ENCODE measurements around the gene ZEB2. TPM values are rescaled to one million over a fixed set of nuclear protein-coding genes. Genes with fewer than 3 reads are reported as not detected.

Gene ZEB2
- total and polyA plus RNA-seq, 7 experiments from 2014 or later: 0.26 to 534 (median 4.6) TPM

DNA sequence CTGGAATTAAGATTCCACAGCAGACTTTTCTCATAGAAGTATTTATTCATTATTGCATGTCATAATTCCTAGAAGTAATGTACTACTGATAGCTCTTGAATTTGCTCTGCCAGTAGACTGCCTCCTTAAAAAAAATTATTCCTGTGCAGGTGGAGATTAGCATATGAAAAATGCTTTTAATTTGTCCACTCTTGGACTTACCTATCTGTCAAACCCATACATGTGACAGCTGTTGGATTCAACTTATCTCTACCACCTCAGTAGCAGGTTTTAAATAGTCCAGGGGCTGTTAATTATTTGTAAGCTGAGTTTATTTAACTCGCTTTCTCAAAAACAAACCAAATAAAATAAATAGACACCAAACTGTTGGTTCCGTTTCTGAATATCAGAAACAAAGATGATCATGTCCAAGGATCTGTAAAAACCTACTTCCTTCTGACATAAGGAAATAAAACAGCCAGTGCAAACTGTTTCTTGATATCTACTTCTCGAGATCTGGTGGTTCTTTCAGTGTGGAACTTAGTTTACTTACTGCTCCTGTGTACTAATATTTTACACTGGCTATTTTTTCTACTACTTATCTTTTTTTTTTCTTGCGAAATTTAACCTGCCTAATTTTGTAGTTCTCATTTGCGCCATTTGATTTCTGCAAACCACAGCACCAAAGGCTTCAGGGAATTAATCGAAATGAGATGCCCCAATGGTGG is 44.2 kb downstream of the ZEB2 start:
- H3K27ac ChIP-seq (ENCODE audit: low read depth, low read length): no peak overlapping the region

GRCh38 chr2:144475044-144475443 is 44.9 kb downstream of the ZEB2 start:
- intact Hi-C loops (cut with micrococcal nuclease): no loop called here
- Histone ChIP-seq H3K4me1 (ENCODE audit: control insufficient read depth in 2 of 2, insufficient read depth in 2 of 2, low read length in 2 of 2) (peaks cover 0 to 9% of the 10 kb centered on the region in 2 donors), H3K4me3 (ENCODE audit: low read length) (no peak overlapping the region), H3K36me3 (ENCODE audit: control insufficient read depth in 2 of 3, insufficient read depth in 3 of 3, low read length in 3 of 3) (no peaks in the 10 kb centered on the region), H3K27me3 (ENCODE audit: control insufficient read depth in 2 of 2, insufficient read depth in 2 of 2, low read length in 2 of 2) (no peaks in the 10 kb centered on the region), H3K27ac (ENCODE audit: low read depth, low read length) (no peak overlapping the region), H3K9me3 (ENCODE audit: control insufficient read depth in 2 of 3, low read length in 3 of 3) (no peaks in the 10 kb centered on the region)
- H3K27me3 Mint-ChIP-seq: no peaks in the 10 kb centered on the region
- ATAC-seq (peak; percentile 55), DNase-seq (no peak)
- no peak overlapping the region for H3K4me3 Mint-ChIP-seq
- peaks cover 0 to 8% (median 0%) of the 10 kb centered on the region in 7 donors for H3K4me1 Mint-ChIP-seq
- no peaks in the 10 kb centered on the region for H3K9me3 Mint-ChIP-seq
- ChIA-PET POLR2A (no interaction called here), CTCF (no interaction called here)
- no peak overlapping the region for H3K27ac Mint-ChIP-seq
- no peaks in the 10 kb centered on the region for H3K36me3 Mint-ChIP-seq

More for the DNA sequence above, 44.2 kb downstream of the ZEB2 start:
- POLR2A ChIA-PET: no interaction called here
- Mint-ChIP-seq H3K27me3 (no peaks in the 10 kb centered on the region), H3K36me3 (no peaks in the 10 kb centered on the region), H3K9me3 (no peaks in the 10 kb centered on the region), H3K4me3 (no peak overlapping the region), H3K4me1 (peaks cover 0 to 8% (median 0%) of the 10 kb centered on the region in 7 donors), H3K27ac (no peak overlapping the region)
- H3K4me1 ChIP-seq (ENCODE audit: control insufficient read depth in 2 of 2, insufficient read depth in 2 of 2, low read length in 2 of 2): peaks cover 0 to 9% of the 10 kb centered on the region in 2 donors
- no peaks in the 10 kb centered on the region for H3K36me3 ChIP-seq (ENCODE audit: control insufficient read depth in 2 of 3, insufficient read depth in 3 of 3, low read length in 3 of 3)
- DNase-seq: no peak
- CTCF ChIA-PET: no interaction called here
- H3K9me3 ChIP-seq (ENCODE audit: control insufficient read depth in 2 of 3, low read length in 3 of 3): no peaks in the 10 kb centered on the region
- intact Hi-C loops (cut with micrococcal nuclease): no loop called here
- ATAC-seq: no peak
- H3K27me3 ChIP-seq (ENCODE audit: control insufficient read depth in 2 of 2, insufficient read depth in 2 of 2, low read length in 2 of 2): no peaks in the 10 kb centered on the region
- H3K4me3 ChIP-seq (ENCODE audit: low read length): no peak overlapping the region

GRCh38 chr2:144474017-144474416 is 45.9 kb downstream of the ZEB2 start:
- Mint-ChIP-seq H3K27ac (no peak overlapping the region), H3K4me1 (peaks cover 0 to 8% (median 0%) of the 10 kb centered on the region in 7 donors), H3K4me3 (no peak overlapping the region), H3K36me3 (no peaks in the 10 kb centered on the region), H3K27me3 (no peaks in the 10 kb centered on the region), H3K9me3 (no peaks in the 10 kb centered on the region)
- Histone ChIP-seq H3K36me3 (ENCODE audit: control insufficient read depth in 2 of 3, insufficient read depth in 3 of 3, low read length in 3 of 3) (no peaks in the 10 kb centered on the region), H3K4me3 (ENCODE audit: low read length) (no peak overlapping the region), H3K27me3 (ENCODE audit: control insufficient read depth in 2 of 2, insufficient read depth in 2 of 2, low read length in 2 of 2) (no peaks in the 10 kb centered on the region), H3K9me3 (ENCODE audit: control insufficient read depth in 2 of 3, low read length in 3 of 3) (no peaks in the 10 kb centered on the region), H3K4me1 (ENCODE audit: control insufficient read depth in 2 of 2, insufficient read depth in 2 of 2, low read length in 2 of 2) (peaks cover 0 to 9% of the 10 kb centered on the region in 2 donors), H3K27ac (ENCODE audit: low read depth, low read length) (no peak overlapping the region)
- ChIA-PET CTCF (no interaction called here), POLR2A (no interaction called here)
- intact Hi-C loops (cut with micrococcal nuclease): no loop called here
- DNase-seq (no peak), ATAC-seq (no peak)

DNA sequence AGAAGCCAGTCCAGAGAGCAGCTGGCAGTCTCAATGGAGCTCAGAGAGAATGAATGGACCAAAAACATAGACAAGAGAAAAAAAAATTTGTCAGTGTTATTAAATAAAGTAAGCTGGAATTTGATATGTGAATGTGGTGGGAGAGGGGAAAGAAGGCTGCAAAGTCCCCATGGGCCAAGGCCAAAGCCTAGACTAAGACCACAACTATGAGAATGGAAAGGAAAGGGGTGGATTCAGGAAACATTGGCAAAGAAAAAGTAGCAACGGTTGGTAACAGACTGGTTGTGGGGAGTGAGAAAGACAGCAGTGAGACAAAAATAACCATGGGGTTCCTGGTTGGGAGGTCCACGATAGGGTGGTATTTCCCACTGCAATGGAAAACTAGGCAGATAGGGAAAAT is 47.0 kb downstream of the ZEB2 start:
- Histone ChIP-seq H3K9me3 (ENCODE audit: control insufficient read depth in 2 of 3, low read length in 3 of 3) (no peaks in the 10 kb centered on the region), H3K4me3 (ENCODE audit: low read length) (no peak overlapping the region), H3K27me3 (ENCODE audit: control insufficient read depth in 2 of 2, insufficient read depth in 2 of 2, low read length in 2 of 2) (no peaks in the 10 kb centered on the region), H3K36me3 (ENCODE audit: control insufficient read depth in 2 of 3, insufficient read depth in 3 of 3, low read length in 3 of 3) (no peaks in the 10 kb centered on the region), H3K4me1 (ENCODE audit: control insufficient read depth in 2 of 2, insufficient read depth in 2 of 2, low read length in 2 of 2) (peaks cover 0 to 9% of the 10 kb centered on the region in 2 donors), H3K27ac (ENCODE audit: low read depth, low read length) (no peak overlapping the region)
- intact Hi-C loops (cut with micrococcal nuclease): no loop called here
- Mint-ChIP-seq H3K27ac (no peak overlapping the region), H3K36me3 (no peaks in the 10 kb centered on the region), H3K4me1 (peaks cover 0 to 8% (median 0%) of the 10 kb centered on the region in 7 donors), H3K4me3 (no peak overlapping the region), H3K27me3 (peaks cover 0 to 1% (median 0%) of the 10 kb centered on the region in 5 donors), H3K9me3 (no peaks in the 10 kb centered on the region)
- no peak for ATAC-seq
- CTCF ChIA-PET: no interaction called here
- DNase-seq: no peak
- POLR2A ChIA-PET: no interaction called here

GRCh38 chr2:144472046-144472412 is 47.9 kb downstream of the ZEB2 start:
- no peaks in the 10 kb centered on the region for H3K9me3 Mint-ChIP-seq
- peaks cover 0 to 5% (median 0%) of the 10 kb centered on the region in 7 donors for H3K4me1 Mint-ChIP-seq
- intact Hi-C loops (cut with micrococcal nuclease): no loop called here
- peaks cover 0 to 9% of the 10 kb centered on the region in 2 donors for H3K4me1 ChIP-seq (ENCODE audit: control insufficient read depth in 2 of 2, insufficient read depth in 2 of 2, low read length in 2 of 2)
- CTCF ChIA-PET: no interaction called here
- H3K27me3 ChIP-seq (ENCODE audit: control insufficient read depth in 2 of 2, insufficient read depth in 2 of 2, low read length in 2 of 2): no peaks in the 10 kb centered on the region
- H3K27me3 Mint-ChIP-seq: peaks cover 0 to 3% (median 0%) of the 10 kb centered on the region in 5 donors
- no peaks in the 10 kb centered on the region for H3K36me3 ChIP-seq (ENCODE audit: control insufficient read depth in 2 of 3, insufficient read depth in 3 of 3, low read length in 3 of 3)
- H3K4me3 Mint-ChIP-seq: no peak overlapping the region
- H3K36me3 Mint-ChIP-seq: no peaks in the 10 kb centered on the region
- no peak overlapping the region for H3K27ac Mint-ChIP-seq
- POLR2A ChIA-PET: no interaction called here
- H3K27ac ChIP-seq (ENCODE audit: low read depth, low read length): no peak overlapping the region
- DNase-seq (no peak), ATAC-seq (no peak)
- no peaks in the 10 kb centered on the region for H3K9me3 ChIP-seq (ENCODE audit: control insufficient read depth in 2 of 3, low read length in 3 of 3)
- no peak overlapping the region for H3K4me3 ChIP-seq (ENCODE audit: low read length)

DNA sequence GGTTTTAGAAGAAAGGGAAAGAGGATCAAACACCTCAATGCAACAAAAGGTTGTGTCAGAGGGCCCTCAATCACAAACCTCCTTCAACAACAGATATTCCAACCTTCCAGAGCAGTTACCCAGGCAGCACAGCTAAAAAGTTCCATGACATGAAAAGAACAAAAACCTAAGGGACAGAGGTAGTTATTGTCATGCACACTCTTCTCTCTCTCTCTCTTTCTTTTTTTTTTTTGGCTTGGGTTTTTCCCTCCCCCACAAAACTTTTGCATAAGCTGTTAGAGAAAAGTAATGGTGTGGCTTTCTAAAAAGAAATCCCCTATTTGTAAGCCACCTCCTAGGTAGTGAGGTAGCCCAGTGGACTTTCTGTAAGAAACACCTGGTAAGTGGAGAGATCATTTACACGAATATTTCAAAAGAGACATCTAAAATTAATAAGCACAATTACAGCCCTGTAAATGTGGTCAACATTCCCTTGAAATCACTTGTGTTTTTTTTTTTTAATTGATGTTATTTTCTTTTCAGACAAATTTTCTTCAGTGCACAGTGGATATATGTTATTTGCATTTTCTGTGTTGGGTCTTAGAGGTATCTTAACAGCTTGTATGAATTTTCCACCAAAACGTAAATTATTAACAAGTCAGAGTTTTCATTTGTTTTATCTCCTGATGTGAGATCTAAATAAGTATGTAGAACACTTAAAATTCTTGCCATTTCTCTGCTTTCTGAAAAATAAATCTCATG is 48.4 kb downstream of the ZEB2 start:
- POLR2A ChIA-PET: no interaction called here
- ATAC-seq: peak; percentile 52
- no peak overlapping the region for H3K4me3 ChIP-seq (ENCODE audit: low read length)
- H3K27me3 ChIP-seq (ENCODE audit: control insufficient read depth in 2 of 2, insufficient read depth in 2 of 2, low read length in 2 of 2): no peaks in the 10 kb centered on the region
- intact Hi-C loops (cut with micrococcal nuclease): no loop called here
- no peak overlapping the region for H3K27ac ChIP-seq (ENCODE audit: low read depth, low read length)
- no peaks in the 10 kb centered on the region for H3K9me3 ChIP-seq (ENCODE audit: control insufficient read depth in 2 of 3, low read length in 3 of 3)
- no peak overlapping the region for H3K27ac Mint-ChIP-seq
- no peaks in the 10 kb centered on the region for H3K36me3 ChIP-seq (ENCODE audit: control insufficient read depth in 2 of 3, insufficient read depth in 3 of 3, low read length in 3 of 3)
- CTCF ChIA-PET: no interaction called here
- no peaks in the 10 kb centered on the region for H3K36me3 Mint-ChIP-seq
- no peaks in the 10 kb centered on the region for H3K9me3 Mint-ChIP-seq
- H3K4me3 Mint-ChIP-seq: no peak overlapping the region
- peaks cover 0 to 9% of the 10 kb centered on the region in 2 donors for H3K4me1 ChIP-seq (ENCODE audit: control insufficient read depth in 2 of 2, insufficient read depth in 2 of 2, low read length in 2 of 2)
- H3K27me3 Mint-ChIP-seq: peaks cover 0 to 3% (median 0%) of the 10 kb centered on the region in 5 donors
- peaks cover 0 to 5% (median 0%) of the 10 kb centered on the region in 7 donors for H3K4me1 Mint-ChIP-seq
- DNase-seq: no peak

DNA sequence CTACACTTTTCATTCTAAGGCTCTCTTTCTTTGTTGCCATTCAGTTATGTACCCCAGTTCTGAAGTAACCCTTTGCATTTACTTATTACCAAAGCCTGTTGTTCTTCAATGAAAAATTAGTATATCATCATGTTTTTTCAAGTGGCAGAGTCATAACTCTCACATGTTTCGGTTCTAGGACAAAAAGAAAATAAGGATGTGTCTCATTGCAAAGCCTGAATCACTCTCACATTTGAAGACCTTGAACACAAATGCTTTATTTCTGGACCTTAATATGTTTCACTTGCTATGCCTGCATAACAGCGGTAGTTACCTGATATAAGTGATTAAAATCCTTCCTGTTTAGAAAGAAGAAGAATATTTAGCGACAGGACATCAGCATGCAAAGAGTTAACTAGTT is 49.1 kb downstream of the ZEB2 start:
- no peak for DNase-seq
- no peaks in the 10 kb centered on the region for H3K27me3 ChIP-seq (ENCODE audit: control insufficient read depth in 2 of 2, insufficient read depth in 2 of 2, low read length in 2 of 2)
- H3K36me3 ChIP-seq (ENCODE audit: control insufficient read depth in 2 of 3, insufficient read depth in 3 of 3, low read length in 3 of 3): no peaks in the 10 kb centered on the region
- peaks cover 0 to 6% (median 0%) of the 10 kb centered on the region in 7 donors for H3K4me1 Mint-ChIP-seq
- H3K27ac Mint-ChIP-seq: no peak overlapping the region
- no peaks in the 10 kb centered on the region for H3K9me3 ChIP-seq (ENCODE audit: control insufficient read depth in 2 of 3, low read length in 3 of 3)
- H3K36me3 Mint-ChIP-seq: no peaks in the 10 kb centered on the region
- H3K4me3 ChIP-seq (ENCODE audit: low read length): no peak overlapping the region
- H3K9me3 Mint-ChIP-seq: no peaks in the 10 kb centered on the region
- no peak overlapping the region for H3K4me3 Mint-ChIP-seq
- ChIA-PET POLR2A (no interaction called here), CTCF (no interaction called here)
- no peak for ATAC-seq
- H3K4me1 ChIP-seq (ENCODE audit: control insufficient read depth in 2 of 2, insufficient read depth in 2 of 2, low read length in 2 of 2): peaks cover 0 to 9% of the 10 kb centered on the region in 2 donors
- no peak overlapping the region for H3K27ac ChIP-seq (ENCODE audit: low read depth, low read length)
- peaks cover 0 to 3% (median 0%) of the 10 kb centered on the region in 5 donors for H3K27me3 Mint-ChIP-seq
- intact Hi-C loops (cut with micrococcal nuclease): no loop called here
